Stimulated activated CD8-positive, alpha-beta memory T cell treated with anti-CD3 and anti-CD28 coated beads, Interleukin-12 subunit alpha, Interleukin-12 subunit beta, amount 100 ng/mL, for 24 hours (primary cell): Measurements from ENCODE around the gene RECQL5.
A peak's percentile ranks its signal among the peaks of the same experiment; 100 is the strongest.

Experiments
- DNase-seq: peaks from one replicate; pipeline ENCODE4 v3.0.0-alpha.2; 2020; ENCODE audit errors: extremely low read depth

RECQL5 gene

GRCh38 chr17:75633486-75634375, 33.2 kb downstream of the RECQL5 start:
- DNase-seq = no peak

GRCh38 chr17:75632863-75633485, 34.0 kb downstream of the RECQL5 start, which contains the start of gene SMIM5:
TSS of gene SMIM5 (plus strand) at chr17:75633434. CDS start at chr17:75640202, 6,768 bp downstream.
- DNase-seq = peak; percentile 57

- no peak for DNase-seq
Measured at GRCh38 chr17:75632428-75632827, 34.5 kb downstream of the RECQL5 start.

- DNase-seq = no peak
Measured at GRCh38 chr17:75631353-75631752, 35.6 kb downstream of the RECQL5 start.

GRCh38 chr17:75630071-75630917, 36.7 kb downstream of the RECQL5 start:
- no peak for DNase-seq

GRCh38 chr17:75629157-75629556, 37.8 kb downstream of the RECQL5 start:
- DNase-seq = no peak

GRCh38 chr17:75628425-75628824, 38.5 kb downstream of the RECQL5 start:
- DNase-seq = no peak

- DNase-seq = no peak
Measured at GRCh38 chr17:75627094-75627493, 39.9 kb downstream of the RECQL5 start.

GRCh38 chr17:75626496-75627038, 40.4 kb downstream of the RECQL5 start:
- no peak for DNase-seq

- no peak for DNase-seq
Measured at GRCh38 chr17:75625813-75626486, 41.0 kb downstream of the RECQL5 start.

GRCh38 chr17:75624714-75625345, 42.1 kb downstream of the RECQL5 start:
- DNase-seq = no peak

- DNase-seq = no peak
Measured at GRCh38 chr17:75624021-75624420, 42.9 kb downstream of the RECQL5 start.

GRCh38 chr17:75623386-75623785, 43.6 kb downstream of the RECQL5 start:
- DNase-seq = no peak

- DNase-seq = no peak
Measured at GRCh38 chr17:75622771-75623273, 44.1 kb downstream of the RECQL5 start.

GRCh38 chr17:75622076-75622475, 44.9 kb downstream of the RECQL5 start:
- no peak for DNase-seq

GRCh38 chr17:75621489-75621888, 45.5 kb downstream of the RECQL5 start:
- no peak for DNase-seq

- DNase-seq = no peak
Measured at GRCh38 chr17:75619506-75620431, 47.2 kb downstream of the RECQL5 start.

GRCh38 chr17:75617675-75618074, 49.3 kb downstream of the RECQL5 start:
- no peak for DNase-seq

- no peak for DNase-seq
Measured at GRCh38 chr17:75617218-75617617, 49.7 kb downstream of the RECQL5 start.
